Fibroblast of skin of left biceps (primary cell): ENCODE results near the gene ERC1.
"Not testable (repeated sequence)": the region's sequence is repeated elsewhere in the genome, so short reads cannot be mapped to it uniquely, and the experiment has no call there.

Experiments used
- DNase-seq, 2 experiments: peaks; one replicate each; pipeline ENCODE4 v3.0.0-alpha.2; 2013; ENCODE audit warnings: low read depth in 2 of 2

Gene ERC1

GRCh38 chr12:1073652-1074051 lies 82.6 kb downstream of the ERC1 start:
- DNase-seq: no peak

GRCh38 chr12:1077036-1077803 lies 86.2 kb downstream of the ERC1 start:
- no peak for DNase-seq

GRCh38 chr12:1078002-1078401 lies 87.0 kb downstream of the ERC1 start:
- DNase-seq: no peak

GRCh38 chr12:1080520-1081223 lies 89.6 kb downstream of the ERC1 start:
- DNase-seq: no peak

GRCh38 chr12:1083151-1083888 lies 92.3 kb downstream of the ERC1 start:
- no peak for DNase-seq

- DNase-seq: peak; percentile 10 to 14
These were observed 92.9 kb downstream of the ERC1 start for GRCh38 chr12:1083889-1084262.

GRCh38 chr12:1091350-1091749 lies 100.3 kb downstream of the ERC1 start:
- DNase-seq: no peak

- peak; percentile 28 to 39 for DNase-seq
These were observed 102.2 kb downstream of the ERC1 start for GRCh38 chr12:1093166-1093751.

- DNase-seq: no peak
These were observed 103.7 kb downstream of the ERC1 start for GRCh38 chr12:1094714-1095113.

GRCh38 chr12:1099158-1099557 lies 108.1 kb downstream of the ERC1 start:
- no peak for DNase-seq

GRCh38 chr12:1099618-1100017 lies 108.6 kb downstream of the ERC1 start:
- not testable (repeated sequence) for DNase-seq

- DNase-seq: no peak
These were observed 111.1 kb downstream of the ERC1 start for GRCh38 chr12:1102115-1102514.

GRCh38 chr12:1102791-1103450 lies 111.9 kb downstream of the ERC1 start:
- DNase-seq: no peak

- no peak for DNase-seq
These were observed 112.6 kb downstream of the ERC1 start for GRCh38 chr12:1103632-1104031.

- DNase-seq: no peak
These were observed 113.2 kb downstream of the ERC1 start for GRCh38 chr12:1104088-1104800.

- no peak for DNase-seq
These were observed 116.6 kb downstream of the ERC1 start for GRCh38 chr12:1107669-1108068.

- no peak for DNase-seq
These were observed 117.3 kb downstream of the ERC1 start for GRCh38 chr12:1108276-1108675.

GRCh38 chr12:1115484-1116231 lies 124.6 kb downstream of the ERC1 start:
- peak; percentile 36 to 52 for DNase-seq

GRCh38 chr12:1117371-1117770 lies 126.3 kb downstream of the ERC1 start:
- DNase-seq: no peak

GRCh38 chr12:1117970-1118563 lies 127.0 kb downstream of the ERC1 start:
- peak; percentile 36 to 44 for DNase-seq
